ENCODE measurements around the gene PTGER1. TPM values are rescaled to one million over a fixed set of nuclear protein-coding genes. Genes with fewer than 3 reads are reported as not detected.
A peak's percentile ranks its signal among the peaks of the same experiment; 100 is the strongest.

Gene PTGER1
- total and polyA plus RNA-seq, 2 of the 13 experiments (the other 11 are each of a cell fraction or from before 2014, with no cell fraction given) = 0.13 TPM; not detected in 1

- no peak overlapping the region for H2AFZ ChIP-seq (ENCODE audit: low read length)
- in situ Hi-C loops (cut with HindIII; ENCODE audit: extremely low pct_ligation_motif_present, low pct_unique_long_range_greater_than_20kb) (no loop called here), intact Hi-C loops (cut with micrococcal nuclease; ENCODE audit: unreplicated experiment) (no loop called here)
Measured at GRCh38 chr19:14443632-14444216, 31.4 kb downstream of the PTGER1 start.

DNA sequence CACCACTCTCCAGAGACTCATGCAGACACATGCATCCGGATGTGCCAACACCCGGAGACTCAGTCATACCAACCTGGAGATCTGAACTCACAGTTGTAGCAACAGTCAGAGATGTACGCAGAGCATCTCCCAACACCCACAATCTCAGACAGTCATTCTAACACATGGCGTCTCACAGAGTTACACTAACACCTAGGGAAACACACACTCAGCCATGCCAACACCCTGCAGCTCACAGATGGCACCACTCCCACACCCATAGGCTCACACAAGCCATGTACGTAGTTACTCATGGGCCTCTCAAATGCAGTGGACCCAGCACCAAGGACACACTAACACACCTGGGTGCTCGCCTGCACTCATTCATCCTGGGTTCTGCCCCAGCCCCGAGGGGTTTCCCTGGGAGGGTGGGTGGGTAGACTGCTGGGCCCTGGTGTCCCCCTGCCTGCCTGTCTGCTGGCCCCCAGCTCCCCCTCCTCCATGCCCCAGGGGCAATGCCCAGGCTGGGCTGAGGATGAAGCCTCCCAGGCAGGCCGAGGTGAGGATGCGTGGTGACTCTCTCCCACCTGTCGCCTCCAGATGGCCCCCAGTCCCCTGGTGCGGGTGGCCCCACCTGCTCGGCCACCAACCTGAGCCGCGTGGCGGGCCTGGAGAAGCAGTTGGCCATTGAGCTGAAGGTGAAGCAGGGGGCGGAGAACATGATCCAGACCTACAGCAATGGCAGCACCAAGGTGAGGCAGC, 32.1 kb downstream of the PTGER1 start:
- ChIA-PET CTCF (ENCODE audit: low intra/inter-chr PET ratio, low total read pairs) (no interaction called here), POLR2A (no interaction called here)
- H3K27me3 ChIP-seq (ENCODE audit: control insufficient read depth in 1 of 2, insufficient read depth in 2 of 2, low read length in 2 of 2) = no peaks in the 10 kb centered on the region
- H3K9ac ChIP-seq (ENCODE audit: insufficient read depth, low read depth, low read length) = no peak overlapping the region
- H3K27ac ChIP-seq (ENCODE audit: extremely low read length, insufficient read depth, low read length) = no peak overlapping the region
- no peak for DNase-seq (ENCODE audit: low spot score)
- peaks cover 4% of the 10 kb centered on the region for H3K79me2 ChIP-seq (ENCODE audit: insufficient read depth, low read length)
- no peaks in the 10 kb centered on the region for H4K20me1 ChIP-seq (ENCODE audit: insufficient read depth, low read length)
- H3K9me3 ChIP-seq (ENCODE audit: low read length) = no peaks in the 10 kb centered on the region
- no peak for FAIRE-seq
- H3K4me3 ChIP-seq (replicated peaks in 1 of 3; ENCODE audit: insufficient read depth in 1 of 3, low read depth in 2 of 3, low read length in 3 of 3) = no peak overlapping the region
- no peak overlapping the region for H3K4me2 ChIP-seq (ENCODE audit: low read depth, low read length)
- peaks cover 16 to 46% of the 10 kb centered on the region in 2 experiments for H3K36me3 ChIP-seq (replicated peaks in 1 of 2; ENCODE audit: control insufficient read depth in 1 of 2, insufficient read depth in 2 of 2, low read length in 2 of 2)
- ATAC-seq = no peak
- no TSS peak for BruUV-seq (replicated peaks)
- no peak overlapping the region for H2AFZ ChIP-seq (ENCODE audit: low read length)
- intact Hi-C loops (cut with micrococcal nuclease; ENCODE audit: unreplicated experiment) (no loop called here), in situ Hi-C loops (cut with HindIII; ENCODE audit: extremely low pct_ligation_motif_present, low pct_unique_long_range_greater_than_20kb) (no loop called here)
- 93% methylated on average over 5 of the region's 16 CpGs for WGBS (ENCODE audit: low lambda C conversion rate)
- peaks cover 17% of the 10 kb centered on the region for H3K4me1 ChIP-seq (ENCODE audit: insufficient read depth, low read length)
- TF ChIP-seq ZNF142 (CRISPR knock-in tag; IDR thresholded peaks at IDR 0.05) (no peak), FOXP1 (IDR thresholded peaks at IDR 0.05) (no peak), FOXP1 (CRISPR knock-in tag; IDR thresholded peaks at IDR 0.05) (no peak), ZNF547 (CRISPR knock-in tag; IDR thresholded peaks at IDR 0.05) (no peak), HOXA9 (CRISPR knock-in tag; IDR thresholded peaks at IDR 0.05; ENCODE audit: borderline replicate concordance) (no peak), KAT8 (CRISPR knock-in tag; IDR thresholded peaks at IDR 0.05) (no peak)

More at GRCh38 chr19:14443632-14444216, 31.4 kb downstream of the PTGER1 start:
- ChIA-PET CTCF (ENCODE audit: low intra/inter-chr PET ratio, low total read pairs) (no interaction called here), POLR2A (no interaction called here)
- H3K27me3 ChIP-seq (ENCODE audit: control insufficient read depth in 1 of 2, insufficient read depth in 2 of 2, low read length in 2 of 2) = no peaks in the 10 kb centered on the region
- peaks cover 21 to 52% of the 10 kb centered on the region in 2 experiments for H3K36me3 ChIP-seq (replicated peaks in 1 of 2; ENCODE audit: control insufficient read depth in 1 of 2, insufficient read depth in 2 of 2, low read length in 2 of 2)
- no peaks in the 10 kb centered on the region for H3K9me3 ChIP-seq (ENCODE audit: low read length)
- peaks cover 15% of the 10 kb centered on the region for H3K4me1 ChIP-seq (ENCODE audit: insufficient read depth, low read length)
- H3K4me3 ChIP-seq (replicated peaks in 1 of 3; ENCODE audit: insufficient read depth in 1 of 3, low read depth in 2 of 3, low read length in 3 of 3) = no peak overlapping the region
- H3K9ac ChIP-seq (ENCODE audit: insufficient read depth, low read depth, low read length) = no peak overlapping the region
- H3K27ac ChIP-seq (ENCODE audit: extremely low read length, insufficient read depth, low read length) = no peak overlapping the region
- 96% methylated on average over 13 of the region's 14 CpGs for WGBS (ENCODE audit: low lambda C conversion rate)
- H3K4me2 ChIP-seq (ENCODE audit: low read depth, low read length) = no peak overlapping the region
- no peaks in the 10 kb centered on the region for H4K20me1 ChIP-seq (ENCODE audit: insufficient read depth, low read length)
- TF ChIP-seq MYC (CRISPR knock-in tag; IDR thresholded peaks at IDR 0.05; ENCODE audit: borderline replicate concordance) (0 out of 2 replicates have a peak, but pooled peaks have one; percentile 15), MXI1 (IDR thresholded peaks at IDR 0.05; ENCODE audit: borderline replicate concordance, low read depth, low read length) (0 out of 3 replicates have a peak, but pooled peaks have one; percentile 36), ZFAT (CRISPR knock-in tag; conservative IDR thresholded peaks at IDR 0.05) (no peak)
- TF ChIP-seq, protein P1, sequence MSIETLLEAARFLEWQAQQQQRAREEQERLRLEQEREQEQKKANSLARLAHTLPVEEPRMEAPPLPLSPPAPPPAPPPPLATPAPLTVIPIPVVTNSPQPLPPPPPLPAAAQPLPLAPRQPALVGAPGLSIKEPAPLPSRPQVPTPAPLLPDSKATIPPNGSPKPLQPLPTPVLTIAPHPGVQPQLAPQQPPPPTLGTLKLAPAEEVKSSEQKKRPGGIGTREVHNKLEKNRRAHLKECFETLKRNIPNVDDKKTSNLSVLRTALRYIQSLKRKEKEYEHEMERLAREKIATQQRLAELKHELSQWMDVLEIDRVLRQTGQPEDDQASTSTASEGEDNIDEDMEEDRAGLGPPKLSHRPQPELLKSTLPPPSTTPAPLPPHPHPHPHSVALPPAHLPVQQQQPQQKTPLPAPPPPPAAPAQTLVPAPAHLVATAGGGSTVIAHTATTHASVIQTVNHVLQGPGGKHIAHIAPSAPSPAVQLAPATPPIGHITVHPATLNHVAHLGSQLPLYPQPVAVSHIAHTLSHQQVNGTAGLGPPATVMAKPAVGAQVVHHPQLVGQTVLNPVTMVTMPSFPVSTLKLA (IDR thresholded peaks at IDR 0.05) = peak; percentile 81
- peaks cover 4% of the 10 kb centered on the region for H3K79me2 ChIP-seq (ENCODE audit: insufficient read depth, low read length)
- no TSS peak for BruUV-seq (replicated peaks)
- no peak for FAIRE-seq
- DNase-seq (ENCODE audit: low spot score) = no peak
- no peak for ATAC-seq
